ENCODE data around the gene REXO4.

Gene REXO4

GRCh38 chr9:133423216-133423615 lies 5.4 kb upstream of the REXO4 start:
- Histone ChIP-seq H3K4me2 (ENCODE audit: insufficient read depth, low read length, poor library complexity, severe bottlenecking) (no peak overlapping the region), H3K4ac (ENCODE audit: low read length) (no peak overlapping the region), H3K79me1 (ENCODE audit: low read depth, low read length) (no peaks in the 10 kb centered on the region), H2BK15ac (ENCODE audit: low read length) (no peak overlapping the region), H2BK5ac (ENCODE audit: low read length) (no peak overlapping the region), H3K27me3 (ENCODE audit: control insufficient read depth in 3 of 3, insufficient read depth in 3 of 3, low read depth in 1 of 3, low read length in 3 of 3) (peaks cover 0 to 8% (median 0%) of the 10 kb centered on the region in 3 experiments), H3K4me3 (ENCODE audit: low read length in 2 of 2) (no peak overlapping the region), H3K27ac (replicated peaks; ENCODE audit: low read length) (no peak overlapping the region), H3K23ac (ENCODE audit: low read depth, low read length, poor library complexity) (no peak overlapping the region), H2AFZ (ENCODE audit: low read length) (no peak overlapping the region), H3K18ac (ENCODE audit: low read length) (no peak overlapping the region), H3K9me3 (replicated peaks in 1 of 2; ENCODE audit: control insufficient read depth in 2 of 2, insufficient read depth in 1 of 2, low read depth in 1 of 2, low read length in 2 of 2) (peaks cover 4 to 8% of the 10 kb centered on the region in 2 donors), H3K4me1 (ENCODE audit: control insufficient read depth in 2 of 2, insufficient read depth in 1 of 2, low read depth in 1 of 2, low read length in 2 of 2) (peaks cover 0 to 4% of the 10 kb centered on the region in 2 donors), H4K91ac (ENCODE audit: low read depth, low read length, poor library complexity) (no peak overlapping the region), H3K36me3 (replicated peaks in 1 of 2; ENCODE audit: control insufficient read depth in 2 of 2, insufficient read depth in 2 of 2, low read length in 2 of 2) (peaks cover 4 to 5% of the 10 kb centered on the region in 2 donors), H3K14ac (ENCODE audit: low read length) (no peak overlapping the region), H2BK120ac (ENCODE audit: low read depth, low read length) (no peak overlapping the region), H3K9ac (ENCODE audit: low read depth, low read length, poor library complexity) (no peak overlapping the region), H4K8ac (ENCODE audit: low read depth, low read length) (no peak overlapping the region), H2AK5ac (ENCODE audit: low read depth, low read length) (no peak overlapping the region), H2BK12ac (ENCODE audit: low read length) (no peak overlapping the region)
- no peak for DNase-seq (ENCODE audit: low spot score)
- no CpG with 5 or more reads among the region's 3 CpGs for WGBS, 2 donors (ENCODE audit: extremely low coverage in 2 of 2, insufficient read length in 2 of 2, insufficient replicate concordance in 1 of 2)

GRCh38 chr9:133421615-133422542 lies 4.1 kb upstream of the REXO4 start, which contains the start of gene ADAMTS13:
ADAMTS13 (plus strand) TSS chr9:133422367; CDS start chr9:133422444, 77 bp downstream.
- Histone ChIP-seq H3K9ac (ENCODE audit: low read depth, low read length, poor library complexity) (peak within 1 kb of the TSS; percentile 47), H2AFZ (ENCODE audit: low read length) (no peak within 1 kb of the TSS), H2AK5ac (ENCODE audit: low read depth, low read length) (peak within 1 kb of the TSS; percentile 45), H2BK12ac (ENCODE audit: low read length) (peak within 1 kb of the TSS; percentile 75), H3K23ac (ENCODE audit: low read depth, low read length, poor library complexity) (no peak within 1 kb of the TSS), H3K14ac (ENCODE audit: low read length) (no peak within 1 kb of the TSS), H4K91ac (ENCODE audit: low read depth, low read length, poor library complexity) (no peak within 1 kb of the TSS), H2BK5ac (ENCODE audit: low read length) (no peak within 1 kb of the TSS), H2BK120ac (ENCODE audit: low read depth, low read length) (no peak within 1 kb of the TSS), H2BK15ac (ENCODE audit: low read length) (peak within 1 kb of the TSS; percentile 39), H3K36me3 (replicated peaks in 1 of 2; ENCODE audit: control insufficient read depth in 2 of 2, insufficient read depth in 2 of 2, low read length in 2 of 2) (peaks cover 0 to 3% of the 10 kb centered on the region in 2 donors), H3K4me2 (ENCODE audit: insufficient read depth, low read length, poor library complexity, severe bottlenecking) (no peak within 1 kb of the TSS), H3K4me1 (ENCODE audit: control insufficient read depth in 2 of 2, insufficient read depth in 1 of 2, low read depth in 1 of 2, low read length in 2 of 2) (peaks cover under 1 to 4% of the 10 kb centered on the region in 2 donors), H3K4me3 (ENCODE audit: low read length in 2 of 2) (no peak within 1 kb of the TSS), H3K27me3 (ENCODE audit: control insufficient read depth in 3 of 3, insufficient read depth in 3 of 3, low read depth in 1 of 3, low read length in 3 of 3) (no peaks in the 10 kb centered on the region), H4K8ac (ENCODE audit: low read depth, low read length) (no peak within 1 kb of the TSS), H3K9me3 (replicated peaks in 1 of 2; ENCODE audit: control insufficient read depth in 2 of 2, insufficient read depth in 1 of 2, low read depth in 1 of 2, low read length in 2 of 2) (no peaks in the 10 kb centered on the region), H3K79me1 (ENCODE audit: low read depth, low read length) (no peaks in the 10 kb centered on the region), H3K27ac (replicated peaks; ENCODE audit: low read length) (no peak within 1 kb of the TSS), H3K4ac (ENCODE audit: low read length) (no peak within 1 kb of the TSS), H3K18ac (ENCODE audit: low read length) (peak within 1 kb of the TSS; percentile 58)
- WGBS, 2 donors (ENCODE audit: extremely low coverage in 2 of 2, insufficient read length in 2 of 2, insufficient replicate concordance in 1 of 2) = no CpG with 5 or more reads among the region's 23 CpGs
- no peak for DNase-seq (ENCODE audit: low spot score)

- no peak overlapping the region for H3K4me3 ChIP-seq (ENCODE audit: low read length in 2 of 2)
- H2BK120ac ChIP-seq (ENCODE audit: low read depth, low read length) = no peak overlapping the region
- H3K4me1 ChIP-seq (ENCODE audit: control insufficient read depth in 2 of 2, insufficient read depth in 1 of 2, low read depth in 1 of 2, low read length in 2 of 2) = peaks cover 3 to 9% of the 10 kb centered on the region in 2 donors
- no peak overlapping the region for H2BK15ac ChIP-seq (ENCODE audit: low read length)
- H3K14ac ChIP-seq (ENCODE audit: low read length) = no peak overlapping the region
- H3K79me1 ChIP-seq (ENCODE audit: low read depth, low read length) = peaks cover 2% of the 10 kb centered on the region
- H2BK12ac ChIP-seq (ENCODE audit: low read length) = no peak overlapping the region
- no peak overlapping the region for H3K23ac ChIP-seq (ENCODE audit: low read depth, low read length, poor library complexity)
- H3K4me2 ChIP-seq (ENCODE audit: insufficient read depth, low read length, poor library complexity, severe bottlenecking) = no peak overlapping the region
- no peak overlapping the region for H3K18ac ChIP-seq (ENCODE audit: low read length)
- WGBS, 2 donors (ENCODE audit: extremely low coverage in 2 of 2, insufficient read length in 2 of 2, insufficient replicate concordance in 1 of 2) = no CpG with 5 or more reads among the region's 5 CpGs
- H3K27me3 ChIP-seq (ENCODE audit: control insufficient read depth in 3 of 3, insufficient read depth in 3 of 3, low read depth in 1 of 3, low read length in 3 of 3) = no peaks in the 10 kb centered on the region
- peaks cover 3 to 12% of the 10 kb centered on the region in 2 donors for H3K36me3 ChIP-seq (replicated peaks in 1 of 2; ENCODE audit: control insufficient read depth in 2 of 2, insufficient read depth in 2 of 2, low read length in 2 of 2)
- H3K9ac ChIP-seq (ENCODE audit: low read depth, low read length, poor library complexity) = peak overlapping the region; percentile 16
- no peak overlapping the region for H4K8ac ChIP-seq (ENCODE audit: low read depth, low read length)
- H3K9me3 ChIP-seq (replicated peaks in 1 of 2; ENCODE audit: control insufficient read depth in 2 of 2, insufficient read depth in 1 of 2, low read depth in 1 of 2, low read length in 2 of 2) = no peaks in the 10 kb centered on the region
- no peak overlapping the region for H2AK5ac ChIP-seq (ENCODE audit: low read depth, low read length)
- no peak overlapping the region for H4K91ac ChIP-seq (ENCODE audit: low read depth, low read length, poor library complexity)
- H2AFZ ChIP-seq (ENCODE audit: low read length) = no peak overlapping the region
- no peak overlapping the region for H3K27ac ChIP-seq (replicated peaks; ENCODE audit: low read length)
- no peak for DNase-seq (ENCODE audit: low spot score)
- no peak overlapping the region for H3K4ac ChIP-seq (ENCODE audit: low read length)
- no peak overlapping the region for H2BK5ac ChIP-seq (ENCODE audit: low read length)
These were observed 2.6 kb upstream of the REXO4 start for GRCh38 chr9:133420392-133420827.

GRCh38 chr9:133419005-133419404 lies 1.2 kb upstream of the REXO4 start:
- H4K8ac ChIP-seq (ENCODE audit: low read depth, low read length) = no peak overlapping the region

More at GRCh38 chr9:133419005-133419404, 1.2 kb upstream of the REXO4 start:
- Histone ChIP-seq H3K36me3 (replicated peaks in 1 of 2; ENCODE audit: control insufficient read depth in 2 of 2, insufficient read depth in 2 of 2, low read length in 2 of 2) (peaks cover 9 to 26% of the 10 kb centered on the region in 2 donors), H2BK5ac (ENCODE audit: low read length) (no peak overlapping the region), H3K79me1 (ENCODE audit: low read depth, low read length) (peaks cover 2% of the 10 kb centered on the region), H3K4ac (ENCODE audit: low read length) (no peak overlapping the region), H3K9ac (ENCODE audit: low read depth, low read length, poor library complexity) (no peak overlapping the region), H3K18ac (ENCODE audit: low read length) (no peak overlapping the region), H2AK5ac (ENCODE audit: low read depth, low read length) (no peak overlapping the region), H2AFZ (ENCODE audit: low read length) (no peak overlapping the region), H2BK120ac (ENCODE audit: low read depth, low read length) (no peak overlapping the region), H3K4me2 (ENCODE audit: insufficient read depth, low read length, poor library complexity, severe bottlenecking) (peak overlapping the region; percentile 3), H3K27ac (replicated peaks; ENCODE audit: low read length) (no peak overlapping the region), H3K27me3 (ENCODE audit: control insufficient read depth in 3 of 3, insufficient read depth in 3 of 3, low read depth in 1 of 3, low read length in 3 of 3) (no peaks in the 10 kb centered on the region), H2BK12ac (ENCODE audit: low read length) (no peak overlapping the region), H3K9me3 (replicated peaks in 1 of 2; ENCODE audit: control insufficient read depth in 2 of 2, insufficient read depth in 1 of 2, low read depth in 1 of 2, low read length in 2 of 2) (no peaks in the 10 kb centered on the region), H3K4me3 (ENCODE audit: low read length in 2 of 2) (peak overlapping the region in 1 of 2 donors; percentile 73), H4K91ac (ENCODE audit: low read depth, low read length, poor library complexity) (no peak overlapping the region), H3K23ac (ENCODE audit: low read depth, low read length, poor library complexity) (no peak overlapping the region), H2BK15ac (ENCODE audit: low read length) (no peak overlapping the region), H3K4me1 (ENCODE audit: control insufficient read depth in 2 of 2, insufficient read depth in 1 of 2, low read depth in 1 of 2, low read length in 2 of 2) (peaks cover 3 to 9% of the 10 kb centered on the region in 2 donors), H3K14ac (ENCODE audit: low read length) (no peak overlapping the region)
- WGBS, 2 donors (ENCODE audit: extremely low coverage in 2 of 2, insufficient read length in 2 of 2, insufficient replicate concordance in 1 of 2) = no CpG with 5 or more reads among the region's 13 CpGs
- no peak for DNase-seq (ENCODE audit: low spot score)
